AG08396 (cell line): Measurements from ENCODE around the gene SATB1.
A peak's percentile ranks its signal among the peaks of the same experiment; 100 is the strongest.

Experiments
- DNase-seq: peaks from one replicate; pipeline ENCODE4 v3.0.0; 2012; ENCODE audit warnings: low spot score, mixed read lengths

SATB1 gene

GRCh38 chr3:18431266-18431665 lies 6.1 kb upstream of the SATB1 start:
- DNase-seq = no peak

- DNase-seq = no peak
Measured at GRCh38 chr3:18428991-18429745, 4.0 kb upstream of the SATB1 start.

- DNase-seq = no peak
Measured at GRCh38 chr3:18428036-18428435, 2.9 kb upstream of the SATB1 start.

- no peak for DNase-seq
Measured at GRCh38 chr3:18426597-18427193, 1.6 kb upstream of the SATB1 start.

GRCh38 chr3:18425641-18426257 lies 610 bp upstream of the SATB1 start:
- DNase-seq = no peak

GRCh38 chr3:18424213-18424728 lies 868 bp downstream of the SATB1 start:
- DNase-seq = no peak

GRCh38 chr3:18423401-18424212 lies 1.5 kb downstream of the SATB1 start:
- DNase-seq = peak; percentile 39

- DNase-seq = no peak
Measured at GRCh38 chr3:18422972-18423371, 2.2 kb downstream of the SATB1 start.

- no peak for DNase-seq
Measured at GRCh38 chr3:18420555-18420954, 4.6 kb downstream of the SATB1 start.

- no peak for DNase-seq
Measured at GRCh38 chr3:18419232-18419631, 5.9 kb downstream of the SATB1 start.

GRCh38 chr3:18417904-18418572 lies 7.1 kb downstream of the SATB1 start:
- DNase-seq = no peak

- no peak for DNase-seq
Measured at GRCh38 chr3:18416332-18416731, 8.8 kb downstream of the SATB1 start.

GRCh38 chr3:18415839-18416238 lies 9.3 kb downstream of the SATB1 start:
- no peak for DNase-seq

GRCh38 chr3:18415167-18415566 lies 10.0 kb downstream of the SATB1 start:
- DNase-seq = no peak

- no peak for DNase-seq
Measured at GRCh38 chr3:18412684-18413083, 12.5 kb downstream of the SATB1 start.

GRCh38 chr3:18411541-18411940 lies 13.6 kb downstream of the SATB1 start:
- no peak for DNase-seq

GRCh38 chr3:18410205-18410604 lies 14.9 kb downstream of the SATB1 start:
- no peak for DNase-seq

GRCh38 chr3:18409266-18409665 lies 15.9 kb downstream of the SATB1 start:
- DNase-seq = no peak

- no peak for DNase-seq
Measured at GRCh38 chr3:18405141-18405540, 20.0 kb downstream of the SATB1 start.

- no peak for DNase-seq
Measured at GRCh38 chr3:18403061-18403460, 22.1 kb downstream of the SATB1 start.

- DNase-seq = no peak
Measured at GRCh38 chr3:18402239-18402799, 22.8 kb downstream of the SATB1 start.
